HepG2 (cell line): Measurements from ENCODE around the gene CCNQ. TPM values are rescaled to one million over a fixed set of nuclear protein-coding genes. Genes with fewer than 3 reads are reported as not detected.
A peak's percentile ranks its signal among the peaks of the same experiment; 100 is the strongest.

ENCODE experiments used
- ATF1 ChIP-seq: IDR thresholded peaks from 2 replicates; pipeline ENCODE4 v1.6.1; 2016; ENCODE audit warnings: mild to moderate bottlenecking, control low read depth
- DR1 ChIP-seq: sonication (generic); formaldehyde crosslinking; IDR thresholded peaks from 2 replicates; pipeline ENCODE4 v1.8.0; 2021; ENCODE audit warnings: mild to moderate bottlenecking, missing genetic modification reagents, inconsistent platforms
- HNRNPK ChIP-seq: fragments of 200-400 bp; formaldehyde crosslinking; IDR thresholded peaks from 2 replicates; pipeline ENCODE4 v1.6.1; 2018; ENCODE audit warnings: low read length, low read depth, moderate library complexity, mild to moderate bottlenecking; ENCODE audit not compliant: poor library complexity, severe bottlenecking
- KLF6 ChIP-seq: IDR thresholded peaks from 2 replicates; pipeline ENCODE4 v1.8.0; 2016; ENCODE audit warnings: missing biosample characterization, missing genetic modification reagents
- RFXANK ChIP-seq: IDR thresholded peaks from 2 replicates; pipeline ENCODE4 v1.6.1; 2016
- SAP130 ChIP-seq: IDR thresholded peaks from 2 replicates; pipeline ENCODE4 v1.6.1; 2016; ENCODE audit warnings: low read depth
- SSRP1 ChIP-seq: IDR thresholded peaks from 2 replicates; pipeline ENCODE4 v1.6.1; 2016; ENCODE audit warnings: control low read depth
- STAT5B ChIP-seq: sonication (generic); formaldehyde crosslinking; IDR thresholded peaks from 2 replicates; pipeline ENCODE4 v1.4.0; 2020; ENCODE audit warnings: missing genetic modification reagents
- YY1 ChIP-seq: IDR thresholded peaks from 2 replicates; pipeline ENCODE4 v1.6.1; 2011; ENCODE audit warnings: low read length, low read depth, moderate library complexity, mild to moderate bottlenecking; ENCODE audit not compliant: insufficient read depth, insufficient replicate concordance
- ZBTB8A ChIP-seq: sonication (generic); formaldehyde crosslinking; IDR thresholded peaks from 2 replicates; pipeline ENCODE4 v1.4.0; 2020; ENCODE audit warnings: mild to moderate bottlenecking, low read depth, missing genetic modification reagents, borderline replicate concordance
- ZFP36L2 ChIP-seq: sonication (generic); formaldehyde crosslinking; IDR thresholded peaks from 2 replicates; pipeline ENCODE4 v1.4.0; 2020; ENCODE audit warnings: missing genetic modification reagents
- ZNF615 ChIP-seq: sonication (generic); formaldehyde crosslinking; IDR thresholded peaks from 2 replicates; pipeline ENCODE4 v1.5.0; 2020; ENCODE audit warnings: mild to moderate bottlenecking, missing genetic modification reagents, borderline replicate concordance
- ZNF788 ChIP-seq: sonication (generic); formaldehyde crosslinking; IDR thresholded peaks from 2 replicates; pipeline ENCODE4 v1.5.0; 2020; ENCODE audit warnings: mild to moderate bottlenecking, missing genetic modification reagents, borderline replicate concordance
- ZNF839 ChIP-seq: sonication (generic); formaldehyde crosslinking; IDR thresholded peaks from 2 replicates; pipeline ENCODE4 v1.4.0; 2020; ENCODE audit warnings: missing genetic modification reagents, mild to moderate bottlenecking, borderline replicate concordance
- ZSCAN29 ChIP-seq: sonication (generic); formaldehyde crosslinking; conservative IDR thresholded peaks from 2 replicates; pipeline ENCODE4 v1.4.0; 2020; ENCODE audit warnings: mild to moderate bottlenecking, missing genetic modification reagents
- polyA plus RNA-seq, 8 experiments: library from polyadenylated mRNA; depleted of rRNA in 3 of 8; stranded (reverse) in 7 of 8; unstranded in 1 of 8; fragments of >200 nt; fragmentation: Illumina TruSeq in 4 of 8; extraction: Trizol in 4 of 8; gene quantifications; 2 replicates each; pipeline versions ENCODE4 v1.2.1 to v1.2.3, GENCODE V29; 2011 to 2016; ENCODE audit warnings: low read depth in 4 of 8, missing spikeins in 1 of 8, mixed read lengths in 1 of 8; ENCODE audit not compliant: insufficient read depth in 1 of 8
- total RNA-seq, 5 experiments: library from RNA; depleted of rRNA; stranded (reverse); fragments of >200 nt; fragmentation: Illumina TruSeq; extraction: Trizol; gene quantifications; 2 replicates each; pipeline ENCODE4 v1.2.3, GENCODE V29; 2016; ENCODE audit warnings: low read depth in 1 of 5
- TF ChIP-seq, protein P1 (sequence below): sonication (generic); formaldehyde crosslinking; conservative IDR thresholded peaks from 2 replicates; pipeline ENCODE4 v1.8.1; 2023; ENCODE audit warnings: missing genetic modification reagents
- TF ChIP-seq, protein P2 (sequence below): sonication (generic); formaldehyde crosslinking; IDR thresholded peaks from 2 replicates; pipeline ENCODE4 v1.9.0; 2021; ENCODE audit warnings: mild to moderate bottlenecking, missing genetic modification reagents
- TF ChIP-seq, protein P3 (sequence below): IDR thresholded peaks from 2 replicates; pipeline ENCODE4 v1.6.1; 2016; ENCODE audit warnings: missing compliant biosample characterization, missing genetic modification reagents, borderline replicate concordance
- TF ChIP-seq, protein P4 (sequence below): sonication (generic); formaldehyde crosslinking; IDR thresholded peaks from 2 replicates; pipeline ENCODE4 v1.5.1; 2020; ENCODE audit warnings: mild to moderate bottlenecking, moderate library complexity, missing genetic modification reagents

CCNQ gene
- total and polyA plus RNA-seq, 2 of the 13 experiments (the other 11 are each of a cell fraction or from before 2014, with no cell fraction given): 15.0 to 25.5 TPM

DNA sequence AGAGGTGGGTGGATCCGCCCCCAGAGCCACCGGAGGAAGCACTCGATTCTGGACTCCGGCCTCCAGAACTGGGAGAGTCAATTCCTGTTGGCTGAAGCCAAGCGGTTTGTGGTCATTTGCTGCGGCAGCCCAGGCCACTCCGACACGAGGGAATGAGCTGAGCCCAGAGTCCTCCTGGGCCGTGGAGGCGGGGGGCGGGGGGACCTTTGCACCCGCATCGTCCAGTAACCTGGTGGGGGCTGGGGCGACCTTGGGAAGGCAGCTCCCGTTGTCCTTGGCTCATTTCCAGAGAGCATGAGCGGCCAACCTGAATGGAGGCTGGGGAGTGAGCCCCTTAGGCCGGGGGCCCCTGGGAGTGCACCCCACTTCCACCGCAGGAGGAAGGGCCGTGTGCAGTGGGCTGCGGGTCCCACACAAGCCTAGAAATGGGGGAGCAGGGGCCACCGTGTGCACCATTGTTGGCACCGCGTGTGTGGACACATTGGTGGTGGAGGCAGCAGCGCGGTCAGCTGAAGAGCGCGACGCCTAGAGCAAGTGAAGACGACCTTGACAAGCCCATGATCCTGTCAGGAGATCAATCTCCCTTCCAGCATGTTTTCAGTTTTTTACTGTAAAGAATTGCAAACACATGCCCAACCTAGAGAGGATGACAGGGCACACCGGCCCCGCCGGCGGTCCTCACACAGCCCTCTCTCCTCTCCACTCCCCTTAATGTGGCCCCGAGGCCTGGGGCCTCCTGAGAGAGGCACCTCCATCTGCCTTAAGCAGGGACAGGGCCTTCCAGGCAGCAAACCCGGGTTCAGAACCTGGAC, 28.1 kb upstream of the CCNQ start (continued):
- TF ChIP-seq, protein P1, sequence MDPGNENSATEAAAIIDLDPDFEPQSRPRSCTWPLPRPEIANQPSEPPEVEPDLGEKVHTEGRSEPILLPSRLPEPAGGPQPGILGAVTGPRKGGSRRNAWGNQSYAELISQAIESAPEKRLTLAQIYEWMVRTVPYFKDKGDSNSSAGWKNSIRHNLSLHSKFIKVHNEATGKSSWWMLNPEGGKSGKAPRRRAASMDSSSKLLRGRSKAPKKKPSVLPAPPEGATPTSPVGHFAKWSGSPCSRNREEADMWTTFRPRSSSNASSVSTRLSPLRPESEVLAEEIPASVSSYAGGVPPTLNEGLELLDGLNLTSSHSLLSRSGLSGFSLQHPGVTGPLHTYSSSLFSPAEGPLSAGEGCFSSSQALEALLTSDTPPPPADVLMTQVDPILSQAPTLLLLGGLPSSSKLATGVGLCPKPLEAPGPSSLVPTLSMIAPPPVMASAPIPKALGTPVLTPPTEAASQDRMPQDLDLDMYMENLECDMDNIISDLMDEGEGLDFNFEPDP (CRISPR knock-in tag): no peak
- TF ChIP-seq ZFP36L2 (CRISPR knock-in tag) (no peak), YY1 (peak; percentile 42), SSRP1 (CRISPR knock-in tag) (no peak), HNRNPK (no peak), ZNF615 (no peak), ZBTB8A (no peak), DR1 (CRISPR knock-in tag) (no peak), KLF6 (CRISPR knock-in tag) (0 out of 2 replicates have a peak, but pooled peaks have one; percentile 4), ZSCAN29 (no peak; the same call in 1 of the 2 replicates), ZNF788 (0 out of 2 replicates have a peak, but pooled peaks have one; percentile 29), SAP130 (CRISPR knock-in tag) (peak; percentile 58; the same call in 1 of the 2 replicates), ZNF839 (CRISPR knock-in tag) (0 out of 2 replicates have a peak, but pooled peaks have one; percentile 7), ATF1 (CRISPR knock-in tag) (no peak), RFXANK (CRISPR knock-in tag) (no peak), STAT5B (CRISPR knock-in tag) (no peak)
- TF ChIP-seq, protein P2, sequence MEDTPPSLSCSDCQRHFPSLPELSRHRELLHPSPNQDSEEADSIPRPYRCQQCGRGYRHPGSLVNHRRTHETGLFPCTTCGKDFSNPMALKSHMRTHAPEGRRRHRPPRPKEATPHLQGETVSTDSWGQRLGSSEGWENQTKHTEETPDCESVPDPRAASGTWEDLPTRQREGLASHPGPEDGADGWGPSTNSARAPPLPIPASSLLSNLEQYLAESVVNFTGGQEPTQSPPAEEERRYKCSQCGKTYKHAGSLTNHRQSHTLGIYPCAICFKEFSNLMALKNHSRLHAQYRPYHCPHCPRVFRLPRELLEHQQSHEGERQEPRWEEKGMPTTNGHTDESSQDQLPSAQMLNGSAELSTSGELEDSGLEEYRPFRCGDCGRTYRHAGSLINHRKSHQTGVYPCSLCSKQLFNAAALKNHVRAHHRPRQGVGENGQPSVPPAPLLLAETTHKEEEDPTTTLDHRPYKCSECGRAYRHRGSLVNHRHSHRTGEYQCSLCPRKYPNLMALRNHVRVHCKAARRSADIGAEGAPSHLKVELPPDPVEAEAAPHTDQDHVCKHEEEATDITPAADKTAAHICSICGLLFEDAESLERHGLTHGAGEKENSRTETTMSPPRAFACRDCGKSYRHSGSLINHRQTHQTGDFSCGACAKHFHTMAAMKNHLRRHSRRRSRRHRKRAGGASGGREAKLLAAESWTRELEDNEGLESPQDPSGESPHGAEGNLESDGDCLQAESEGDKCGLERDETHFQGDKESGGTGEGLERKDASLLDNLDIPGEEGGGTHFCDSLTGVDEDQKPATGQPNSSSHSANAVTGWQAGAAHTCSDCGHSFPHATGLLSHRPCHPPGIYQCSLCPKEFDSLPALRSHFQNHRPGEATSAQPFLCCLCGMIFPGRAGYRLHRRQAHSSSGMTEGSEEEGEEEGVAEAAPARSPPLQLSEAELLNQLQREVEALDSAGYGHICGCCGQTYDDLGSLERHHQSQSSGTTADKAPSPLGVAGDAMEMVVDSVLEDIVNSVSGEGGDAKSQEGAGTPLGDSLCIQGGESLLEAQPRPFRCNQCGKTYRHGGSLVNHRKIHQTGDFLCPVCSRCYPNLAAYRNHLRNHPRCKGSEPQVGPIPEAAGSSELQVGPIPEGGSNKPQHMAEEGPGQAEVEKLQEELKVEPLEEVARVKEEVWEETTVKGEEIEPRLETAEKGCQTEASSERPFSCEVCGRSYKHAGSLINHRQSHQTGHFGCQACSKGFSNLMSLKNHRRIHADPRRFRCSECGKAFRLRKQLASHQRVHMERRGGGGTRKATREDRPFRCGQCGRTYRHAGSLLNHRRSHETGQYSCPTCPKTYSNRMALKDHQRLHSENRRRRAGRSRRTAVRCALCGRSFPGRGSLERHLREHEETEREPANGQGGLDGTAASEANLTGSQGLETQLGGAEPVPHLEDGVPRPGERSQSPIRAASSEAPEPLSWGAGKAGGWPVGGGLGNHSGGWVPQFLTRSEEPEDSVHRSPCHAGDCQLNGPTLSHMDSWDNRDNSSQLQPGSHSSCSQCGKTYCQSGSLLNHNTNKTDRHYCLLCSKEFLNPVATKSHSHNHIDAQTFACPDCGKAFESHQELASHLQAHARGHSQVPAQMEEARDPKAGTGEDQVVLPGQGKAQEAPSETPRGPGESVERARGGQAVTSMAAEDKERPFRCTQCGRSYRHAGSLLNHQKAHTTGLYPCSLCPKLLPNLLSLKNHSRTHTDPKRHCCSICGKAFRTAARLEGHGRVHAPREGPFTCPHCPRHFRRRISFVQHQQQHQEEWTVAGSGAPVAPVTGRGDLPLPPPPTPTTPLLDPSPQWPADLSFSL (CRISPR knock-in tag): no peak
- TF ChIP-seq, protein P3, sequence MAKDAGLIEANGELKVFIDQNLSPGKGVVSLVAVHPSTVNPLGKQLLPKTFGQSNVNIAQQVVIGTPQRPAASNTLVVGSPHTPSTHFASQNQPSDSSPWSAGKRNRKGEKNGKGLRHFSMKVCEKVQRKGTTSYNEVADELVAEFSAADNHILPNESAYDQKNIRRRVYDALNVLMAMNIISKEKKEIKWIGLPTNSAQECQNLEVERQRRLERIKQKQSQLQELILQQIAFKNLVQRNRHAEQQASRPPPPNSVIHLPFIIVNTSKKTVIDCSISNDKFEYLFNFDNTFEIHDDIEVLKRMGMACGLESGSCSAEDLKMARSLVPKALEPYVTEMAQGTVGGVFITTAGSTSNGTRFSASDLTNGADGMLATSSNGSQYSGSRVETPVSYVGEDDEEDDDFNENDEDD (CRISPR knock-in tag): no peak
- TF ChIP-seq, protein P4, sequence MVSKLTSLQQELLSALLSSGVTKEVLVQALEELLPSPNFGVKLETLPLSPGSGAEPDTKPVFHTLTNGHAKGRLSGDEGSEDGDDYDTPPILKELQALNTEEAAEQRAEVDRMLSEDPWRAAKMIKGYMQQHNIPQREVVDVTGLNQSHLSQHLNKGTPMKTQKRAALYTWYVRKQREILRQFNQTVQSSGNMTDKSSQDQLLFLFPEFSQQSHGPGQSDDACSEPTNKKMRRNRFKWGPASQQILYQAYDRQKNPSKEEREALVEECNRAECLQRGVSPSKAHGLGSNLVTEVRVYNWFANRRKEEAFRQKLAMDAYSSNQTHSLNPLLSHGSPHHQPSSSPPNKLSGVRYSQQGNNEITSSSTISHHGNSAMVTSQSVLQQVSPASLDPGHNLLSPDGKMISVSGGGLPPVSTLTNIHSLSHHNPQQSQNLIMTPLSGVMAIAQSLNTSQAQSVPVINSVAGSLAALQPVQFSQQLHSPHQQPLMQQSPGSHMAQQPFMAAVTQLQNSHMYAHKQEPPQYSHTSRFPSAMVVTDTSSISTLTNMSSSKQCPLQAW (CRISPR knock-in tag): no peak; the same call in 1 of the 2 replicates
